WTC11 (cell line): ENCODE measurements around the gene INPP4A. TPM values are rescaled to one million over a fixed set of nuclear protein-coding genes. Genes with fewer than 3 reads are reported as not detected.

Experiments
- ATAC-seq: fragments of 200-7000 bp; cut with Tn5 transposase; 2 replicates; pipeline ENCODE4 v1.10.0; 2021; ENCODE audit warnings: mild to moderate bottlenecking, moderate library complexity
- CTCF ChIA-PET: fragments of 300-600 bp; sonication (Branson Sonifier 250); formaldehyde crosslinking; loops from one replicate; lab custom pipeline; 2021; ENCODE audit warnings: antibody characterized with exemption; lab: Charles Lee
- POLR2A ChIA-PET: fragments of 350-600 bp; sonication (Branson Sonifier 250); formaldehyde crosslinking; loops from one replicate; lab custom pipeline; 2021; ENCODE audit warnings: antibody characterized with exemption; lab: Charles Lee
- DNase-seq: peaks from one replicate; pipeline ENCODE4 v3.0.0; 2021; ENCODE audit warnings: low spot score
- H3K27ac Mint-ChIP-seq: 2 replicates; pipeline ENCODE4 v1.8.0; 2021; ENCODE audit warnings: mixed read lengths
- H3K27me3 Mint-ChIP-seq: 2 replicates; pipeline ENCODE4 v1.8.0; 2021; ENCODE audit warnings: low read depth, mild to moderate bottlenecking, moderate library complexity, mixed read lengths
- H3K36me3 Mint-ChIP-seq: 2 replicates; pipeline ENCODE4 v1.8.0; 2021; ENCODE audit warnings: mixed read lengths
- H3K4me1 Mint-ChIP-seq: 2 replicates; pipeline ENCODE4 v1.8.0; 2022; ENCODE audit warnings: mixed read lengths
- H3K4me3 Mint-ChIP-seq: 2 replicates; pipeline ENCODE4 v1.8.0; 2021; ENCODE audit warnings: mild to moderate bottlenecking, moderate library complexity, mixed read lengths
- H3K9me3 Mint-ChIP-seq: 2 replicates; pipeline ENCODE4 v1.8.0; 2021; ENCODE audit warnings: mixed read lengths
- CDX4 ChIP-seq: fragments of 250-450 bp; sonication (Bioruptor Pico); IDR thresholded peaks from 2 replicates; pipeline ENCODE4 v1.9.0; 2021; ENCODE audit warnings: moderate library complexity, mild to moderate bottlenecking, inconsistent platforms, borderline replicate concordance
- E2F1 ChIP-seq: sonication (generic); formaldehyde crosslinking; IDR thresholded peaks from 2 replicates; pipeline ENCODE4 v1.8.0; 2022; ENCODE audit warnings: mild to moderate bottlenecking, missing genetic modification reagents
- HMGA2 ChIP-seq: fragments of 250-450 bp; sonication (Bioruptor Pico); IDR thresholded peaks from 2 replicates; pipeline ENCODE4 v1.4.0; 2021; ENCODE audit warnings: mild to moderate bottlenecking, moderate library complexity
- NFATC4 ChIP-seq: fragments of 250-450 bp; sonication (Bioruptor Pico); IDR thresholded peaks from 2 replicates; pipeline ENCODE4 v1.9.0; 2021; ENCODE audit warnings: mild to moderate bottlenecking
- PRDM15 ChIP-seq: sonication (generic); formaldehyde crosslinking; IDR thresholded peaks from 2 replicates; pipeline ENCODE4 v1.8.0; 2022; ENCODE audit warnings: missing genetic modification reagents
- RELA ChIP-seq: sonication (generic); formaldehyde crosslinking; IDR thresholded peaks from 2 replicates; pipeline ENCODE4 v1.8.1; 2022; ENCODE audit warnings: missing genetic modification reagents, mild to moderate bottlenecking, borderline replicate concordance
- TCF7 ChIP-seq: sonication (generic); formaldehyde crosslinking; IDR thresholded peaks from 2 replicates; pipeline ENCODE4 v1.8.0; 2022; ENCODE audit warnings: mild to moderate bottlenecking, low read depth, missing genetic modification reagents, moderate library complexity
- TP53 ChIP-seq: sonication (generic); formaldehyde crosslinking; IDR thresholded peaks from 2 replicates; pipeline ENCODE4 v1.8.1; 2023; ENCODE audit warnings: mild to moderate bottlenecking, missing genetic modification reagents
- USF1 ChIP-seq: sonication (generic); formaldehyde crosslinking; IDR thresholded peaks from 2 replicates; pipeline ENCODE4 v1.8.0; 2022; ENCODE audit warnings: mild to moderate bottlenecking, missing genetic modification reagents
- ZMAT4 ChIP-seq: fragments of 250-450 bp; sonication (Bioruptor Pico); IDR thresholded peaks from 2 replicates; pipeline ENCODE4 v1.9.0; 2021; ENCODE audit warnings: mild to moderate bottlenecking
- ZNF281 ChIP-seq: sonication (generic); formaldehyde crosslinking; IDR thresholded peaks from 2 replicates; pipeline ENCODE4 v1.8.0; 2023; ENCODE audit warnings: mild to moderate bottlenecking, missing genetic modification reagents
- ZNF317 ChIP-seq: sonication (generic); formaldehyde crosslinking; IDR thresholded peaks from 2 replicates; pipeline ENCODE4 v1.8.1; 2023; ENCODE audit warnings: low read depth, mild to moderate bottlenecking, moderate library complexity, missing genetic modification reagents, borderline replicate concordance
- ZNF532 ChIP-seq: fragments of 250-450 bp; sonication (Bioruptor Pico); IDR thresholded peaks from 2 replicates; pipeline ENCODE4 v1.9.0; 2021; ENCODE audit warnings: mild to moderate bottlenecking, borderline replicate concordance
- total RNA-seq: library from RNA; stranded (reverse); gene quantifications from 3 replicates; pipeline ENCODE4 v1.2.3, GENCODE V29; 2021

Gene INPP4A
- total RNA-seq, 1 experiment from 2014 or later, result 38.3 TPM

GRCh38 chr2:98496750-98497493 lies 52.3 kb downstream of the INPP4A start:
- H3K4me1 Mint-ChIP-seq, result peaks cover 14% of the 10 kb centered on the region
- ATAC-seq, result no peak
- CTCF ChIA-PET, result no interaction called here
- TF ChIP-seq ZNF281 (CRISPR knock-in tag) (no peak), HMGA2 (CRISPR knock-in tag) (no peak), PRDM15 (CRISPR knock-in tag) (no peak), ZNF317 (no peak)
- peaks cover 45% of the 10 kb centered on the region for H3K36me3 Mint-ChIP-seq
- DNase-seq, result no peak
- H3K27ac Mint-ChIP-seq, result no peak overlapping the region
- POLR2A ChIA-PET, result no interaction called here
- H3K4me3 Mint-ChIP-seq, result no peak overlapping the region
- peaks cover 45% of the 10 kb centered on the region for H3K9me3 Mint-ChIP-seq
- H3K27me3 Mint-ChIP-seq, result no peaks in the 10 kb centered on the region

- DNase-seq (no peak), ATAC-seq (no peak)
- Mint-ChIP-seq H3K36me3 (peaks cover 45% of the 10 kb centered on the region), H3K27me3 (no peaks in the 10 kb centered on the region), H3K27ac (no peak overlapping the region), H3K4me3 (no peak overlapping the region), H3K4me1 (peaks cover 17% of the 10 kb centered on the region), H3K9me3 (peaks cover 45% of the 10 kb centered on the region)
- CTCF ChIA-PET, result no interaction called here
- POLR2A ChIA-PET, result no interaction called here
- TF ChIP-seq USF1 (CRISPR knock-in tag) (no peak), ZNF532 (CRISPR knock-in tag) (no peak), E2F1 (no peak), TP53 (CRISPR knock-in tag) (no peak), PRDM15 (CRISPR knock-in tag) (no peak), RELA (no peak), NFATC4 (no peak), CDX4 (CRISPR knock-in tag) (no peak), TCF7 (CRISPR knock-in tag) (no peak), ZMAT4 (no peak)
These were observed 54.2 kb downstream of the INPP4A start for GRCh38 chr2:98498703-98499440.
